ENCODE data around the gene UBASH3B.

UBASH3B gene

DNA sequence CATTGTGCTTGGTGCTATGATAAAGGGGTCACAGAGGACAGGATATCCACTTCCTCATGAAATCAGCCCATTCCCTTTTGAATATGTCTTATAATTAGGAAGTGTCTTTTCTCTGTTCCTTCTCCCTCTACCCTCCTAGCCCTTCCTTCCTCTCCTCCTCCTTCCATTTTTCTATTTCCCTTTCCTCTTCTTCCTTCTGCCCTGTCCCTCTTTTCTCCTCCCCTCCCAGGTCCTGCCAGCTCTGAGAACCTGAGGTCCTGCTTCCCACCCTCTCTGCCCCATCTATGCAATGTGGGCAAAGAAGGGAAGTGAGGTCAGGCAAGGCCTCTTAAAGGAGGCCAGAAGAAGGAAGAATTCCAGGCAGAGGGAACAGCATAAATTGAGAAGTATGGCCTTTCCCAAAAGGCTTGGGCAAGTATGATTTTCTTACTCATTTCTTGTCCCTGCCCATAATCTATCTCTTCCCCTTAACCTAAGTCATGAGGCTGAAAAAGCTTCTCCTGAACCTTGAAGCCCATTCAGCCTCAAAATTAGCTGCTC is 7.7 kb upstream of the UBASH3B start:
- no peak for DNase-seq

DNA sequence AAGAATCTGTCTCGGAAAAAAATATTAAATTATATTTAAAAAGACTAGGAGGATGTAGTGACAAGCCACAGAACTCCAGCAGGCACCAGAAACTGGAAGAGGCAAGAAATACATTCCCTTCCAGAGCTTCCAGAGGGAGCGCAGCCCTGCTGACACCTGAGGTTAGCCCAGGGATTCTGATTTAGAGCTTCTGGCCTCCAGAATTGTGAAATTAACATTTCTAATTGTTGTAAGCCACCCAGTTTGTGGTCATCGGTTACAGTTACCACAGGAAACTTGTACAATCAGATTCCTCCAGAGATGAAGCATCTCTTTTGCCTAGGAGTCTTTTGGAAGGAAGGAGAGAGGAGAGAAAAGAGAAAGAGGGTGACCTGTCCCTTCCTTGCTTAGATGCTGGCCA is 6.4 kb upstream of the UBASH3B start:
- no peak for DNase-seq

DNA sequence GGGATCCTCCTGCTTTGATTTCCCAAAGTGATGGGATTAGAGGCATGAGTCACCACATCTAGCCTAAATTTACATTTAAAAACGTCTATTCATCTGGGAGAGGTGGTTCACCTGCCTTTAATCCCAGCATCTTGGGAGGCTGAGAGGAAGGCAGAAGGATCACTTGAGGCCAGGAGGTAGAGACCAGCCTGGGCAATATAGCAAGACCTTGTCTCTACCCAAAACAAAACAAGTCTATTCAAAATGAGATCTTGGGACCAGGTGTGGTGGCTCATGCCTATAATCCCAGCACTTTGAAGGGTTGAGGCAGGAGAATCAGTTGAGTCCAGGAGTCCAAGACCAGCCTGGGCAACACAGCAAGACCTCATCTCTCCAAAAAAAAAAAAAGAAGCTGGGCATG is 4.9 kb upstream of the UBASH3B start:
- no peak for DNase-seq

DNA sequence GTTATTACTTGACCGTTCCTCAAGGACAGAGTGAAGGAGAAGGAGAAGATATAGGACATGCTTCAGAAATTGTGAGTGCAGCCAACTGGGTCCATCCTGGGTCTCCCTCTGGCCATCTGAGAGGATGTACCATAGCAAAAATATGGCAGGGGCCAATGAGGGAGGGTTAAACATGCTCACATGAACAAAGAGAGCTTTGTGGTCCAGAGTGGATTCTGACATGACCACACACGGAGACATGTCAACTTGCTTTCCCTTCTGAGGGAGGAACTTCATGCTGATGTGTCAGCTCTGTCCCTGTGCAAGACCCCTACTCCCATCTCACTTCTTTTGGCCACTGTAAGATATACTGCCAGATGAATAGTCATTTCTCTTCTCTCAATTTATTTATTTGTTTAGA is 3.0 kb upstream of the UBASH3B start:
- DNase-seq = no peak

DNA sequence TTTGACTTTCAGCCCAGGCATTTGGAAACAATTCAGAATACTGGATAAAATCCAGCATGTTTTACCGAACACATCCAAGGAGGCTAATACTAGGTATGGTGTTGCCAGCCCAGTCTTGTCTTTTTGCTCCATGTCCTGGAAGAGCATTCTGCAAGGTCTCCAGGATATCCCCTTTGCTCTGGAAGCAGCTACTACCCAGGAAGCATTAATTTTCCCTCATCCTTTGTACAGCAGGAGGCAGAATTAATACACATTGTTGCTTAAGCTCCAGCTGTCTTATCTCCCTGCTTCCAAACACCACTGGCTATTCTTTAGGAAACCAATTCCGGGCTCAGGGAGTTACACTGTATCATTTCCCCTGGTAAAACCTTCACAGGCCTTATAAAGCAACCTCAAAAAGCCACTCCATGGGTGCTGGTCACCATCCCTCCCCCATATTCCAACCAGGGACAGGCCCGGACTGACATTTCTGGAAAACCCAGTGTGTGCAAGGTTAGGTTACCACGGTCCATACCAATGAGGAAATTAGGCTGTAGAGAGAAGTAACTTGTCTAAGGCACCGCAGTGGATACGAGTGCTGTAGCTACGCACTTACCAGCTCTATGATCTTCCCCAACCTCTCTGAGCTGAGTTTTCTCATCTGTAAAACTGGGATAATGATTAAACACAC is 1.5 kb upstream of the UBASH3B start:
- DNase-seq = no peak

DNA sequence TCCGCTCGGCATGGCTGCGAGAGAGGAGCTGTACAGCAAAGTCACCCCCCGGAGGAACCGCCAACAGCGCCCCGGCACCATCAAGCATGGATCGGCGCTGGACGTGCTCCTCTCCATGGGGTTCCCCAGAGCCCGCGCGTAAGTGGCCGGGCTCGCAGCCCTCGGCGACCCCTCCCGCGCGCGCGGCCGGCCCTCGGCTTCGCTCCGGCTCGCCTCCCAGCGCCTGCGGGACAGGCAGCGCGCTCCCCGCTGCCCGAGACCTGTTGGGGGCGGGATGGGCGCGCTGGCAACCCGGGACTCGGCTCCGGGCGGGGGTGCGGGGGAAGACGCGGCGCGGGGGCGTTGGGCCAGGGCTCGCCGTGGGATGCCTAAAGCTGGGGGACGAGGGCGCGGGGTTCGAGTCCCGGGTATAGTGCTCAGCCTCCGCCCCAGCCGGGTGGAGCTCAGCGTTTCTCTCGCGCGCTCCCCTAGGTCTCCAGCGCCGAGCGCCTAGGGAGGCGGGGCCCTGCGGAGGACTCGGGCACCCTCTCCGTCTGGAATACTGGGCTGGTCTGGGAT is 630 bp downstream of the UBASH3B start:
- DNase-seq = peak; percentile 81

DNA sequence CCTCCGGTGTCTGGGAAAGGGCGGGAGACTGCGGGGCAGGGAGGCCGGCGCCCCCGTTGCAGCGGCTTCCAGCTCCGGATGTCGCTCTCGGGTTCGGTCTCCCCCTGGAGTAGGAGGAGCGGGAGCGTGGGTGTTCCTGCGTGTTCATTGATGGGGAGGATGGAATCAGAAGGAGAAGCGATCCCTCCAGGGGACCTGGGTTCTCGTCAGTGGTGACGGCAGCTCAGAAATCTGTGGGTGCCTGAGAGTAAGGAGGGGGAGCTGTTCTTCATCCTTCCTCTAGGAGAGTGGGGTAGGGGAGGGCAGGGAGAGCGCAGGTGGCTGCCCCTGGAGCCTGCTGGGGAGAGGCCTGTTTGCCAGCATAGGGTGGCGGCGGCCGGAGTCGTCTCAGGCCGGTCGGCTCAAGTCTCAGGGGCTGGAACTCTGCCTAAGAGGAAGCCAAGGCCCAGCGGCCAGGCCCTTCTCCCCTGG is 1.1 kb downstream of the UBASH3B start:
- DNase-seq = peak; percentile 81

DNA sequence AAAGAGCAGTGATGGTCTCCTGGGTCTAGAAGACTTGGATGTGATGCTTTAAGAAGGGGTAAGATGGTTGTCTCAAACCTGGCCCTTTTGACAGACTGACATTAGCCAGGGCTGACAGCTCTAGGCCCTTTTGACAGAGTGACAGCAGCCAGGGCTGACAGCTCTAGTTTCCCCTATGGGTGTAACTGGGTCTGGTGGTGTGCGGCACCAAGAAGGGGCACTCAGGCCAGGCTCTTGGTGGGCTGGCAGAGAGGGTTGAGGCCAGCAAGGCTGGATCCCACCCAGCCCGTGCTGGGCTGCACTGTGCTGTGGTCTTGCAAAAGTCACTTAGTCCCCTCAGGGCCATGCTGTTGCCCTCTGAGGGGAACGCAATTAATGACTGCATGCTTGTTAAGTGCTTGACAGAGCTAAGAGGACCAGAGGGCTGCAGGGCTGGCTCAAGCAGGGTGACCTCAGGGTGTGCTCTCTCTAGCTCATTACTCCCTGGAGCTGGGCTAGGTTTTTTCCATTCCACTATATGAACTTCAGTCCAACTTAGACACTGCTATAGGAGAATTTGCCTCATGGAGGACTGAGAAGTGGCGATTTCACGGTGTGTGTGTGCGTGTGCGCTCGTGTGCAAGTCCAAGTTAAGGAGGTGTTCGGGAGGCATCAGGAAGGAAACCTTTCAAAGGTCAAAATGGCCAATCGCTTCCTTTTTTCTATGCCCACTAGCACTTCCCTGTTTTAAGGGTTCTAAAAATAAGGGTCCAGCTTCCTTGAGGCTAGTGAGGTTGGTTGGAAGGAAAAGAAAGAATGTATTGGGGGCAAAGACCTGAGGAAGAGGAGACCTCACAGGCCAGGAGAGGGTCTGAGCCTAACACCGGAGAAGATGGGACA is 4.4 kb downstream of the UBASH3B start:
- no peak for DNase-seq

DNA sequence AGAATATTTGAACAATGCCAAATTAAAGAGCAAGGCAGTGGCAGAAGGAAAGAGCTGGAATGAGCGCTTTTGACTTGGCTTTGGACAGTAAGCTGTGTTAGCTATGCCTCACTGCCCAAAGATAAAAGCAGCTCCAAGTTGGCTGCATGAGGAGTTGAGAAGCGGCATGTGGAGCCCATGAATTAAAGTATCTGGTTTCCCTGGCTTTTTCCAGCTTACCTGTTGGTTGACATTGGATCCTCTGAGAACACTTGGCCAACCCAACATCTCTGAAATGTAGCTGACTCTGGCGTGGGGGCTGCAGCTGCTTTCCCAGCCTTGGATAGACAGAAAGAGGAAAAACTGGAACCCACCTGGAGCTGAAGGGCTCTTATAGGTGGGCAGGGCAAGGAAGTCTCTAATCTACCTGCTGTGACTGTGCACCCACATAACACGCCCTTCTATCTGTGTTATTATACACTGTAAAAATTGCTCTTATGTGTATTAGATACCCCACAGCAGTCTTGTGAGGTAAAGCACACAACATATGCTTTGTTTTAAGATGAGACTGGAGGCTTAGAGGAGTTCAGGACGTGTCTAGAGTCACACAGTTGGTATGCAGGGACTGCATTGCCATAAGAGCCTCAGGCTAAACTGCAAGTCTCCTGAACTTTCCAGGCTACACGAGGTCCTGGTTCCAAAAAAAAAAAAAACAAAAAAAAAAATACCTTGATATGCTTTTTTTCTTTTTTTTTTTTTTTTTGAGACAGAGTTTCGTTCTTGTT is 5.8 kb downstream of the UBASH3B start:
- DNase-seq = no peak

DNA sequence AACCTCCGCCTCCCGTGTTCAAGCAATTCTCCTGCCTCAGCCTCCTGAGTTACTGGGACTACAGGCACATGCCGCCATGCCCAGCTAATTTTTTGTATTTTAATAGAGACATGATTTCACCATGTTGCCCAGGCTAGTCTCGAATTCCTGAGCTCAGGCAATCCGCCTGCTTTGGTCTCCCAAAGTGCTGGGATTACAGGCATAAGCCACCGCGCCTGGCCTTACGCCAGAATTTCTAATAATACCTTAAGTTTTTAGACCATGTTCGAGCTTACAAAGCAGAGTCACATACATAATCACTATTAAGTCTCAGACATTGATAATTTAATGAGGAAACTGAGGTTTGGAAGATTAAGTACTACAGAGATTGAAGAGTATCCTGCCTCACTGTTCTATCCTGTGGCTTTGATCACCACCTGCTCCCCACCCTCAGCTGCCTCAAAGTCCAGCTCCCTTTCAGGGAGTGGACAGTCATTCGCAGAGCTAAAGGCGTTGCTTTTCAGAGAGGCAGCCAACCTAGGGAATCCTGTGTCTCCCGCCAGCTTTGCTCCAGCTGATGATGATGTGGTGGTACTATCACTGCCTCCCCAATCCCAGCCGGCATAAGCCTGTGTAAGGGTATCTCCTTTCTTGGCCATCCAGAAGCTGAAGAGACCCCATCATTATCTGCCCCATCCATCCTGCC is 7.7 kb downstream of the UBASH3B start:
- DNase-seq = no peak

DNA sequence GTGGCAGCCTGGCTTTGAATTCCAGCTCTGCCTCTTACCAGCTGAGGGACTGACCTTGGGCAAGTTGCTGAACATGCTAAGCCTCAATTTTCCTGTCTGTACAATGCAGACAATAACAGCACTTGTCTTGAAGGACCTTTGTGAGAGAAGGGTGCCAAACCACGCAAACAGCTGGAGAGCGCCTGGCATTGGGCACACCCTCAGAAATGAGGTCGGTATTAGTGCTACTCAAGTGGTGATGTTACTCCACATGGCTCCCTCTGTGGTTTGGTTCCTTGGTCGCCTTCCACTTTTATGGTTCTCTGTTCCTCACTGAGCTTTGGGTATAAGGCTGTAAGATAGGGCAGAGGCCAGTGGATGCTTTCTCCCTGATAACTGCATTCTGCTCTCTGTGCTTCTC is 8.2 kb downstream of the UBASH3B start:
- DNase-seq = no peak

DNA sequence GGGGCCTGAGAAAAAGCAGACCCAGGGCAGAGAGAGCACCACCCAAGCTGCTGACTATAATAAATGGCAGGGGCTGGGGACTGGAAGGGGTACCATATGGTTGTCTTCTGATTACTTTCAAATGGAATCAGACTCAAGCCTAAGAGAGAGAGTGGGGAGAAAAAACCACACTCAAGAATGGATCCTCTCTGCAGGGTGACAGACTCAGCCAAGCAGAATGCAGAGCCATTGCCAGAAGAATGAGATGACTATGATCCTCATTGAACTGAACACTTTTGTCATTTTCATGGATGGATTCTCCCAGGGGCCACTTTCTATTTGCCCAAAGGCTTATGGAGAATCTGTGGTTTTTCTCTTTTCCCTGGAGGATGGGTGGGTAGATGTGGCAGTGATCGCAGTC is 8.7 kb downstream of the UBASH3B start:
- DNase-seq = no peak

DNA sequence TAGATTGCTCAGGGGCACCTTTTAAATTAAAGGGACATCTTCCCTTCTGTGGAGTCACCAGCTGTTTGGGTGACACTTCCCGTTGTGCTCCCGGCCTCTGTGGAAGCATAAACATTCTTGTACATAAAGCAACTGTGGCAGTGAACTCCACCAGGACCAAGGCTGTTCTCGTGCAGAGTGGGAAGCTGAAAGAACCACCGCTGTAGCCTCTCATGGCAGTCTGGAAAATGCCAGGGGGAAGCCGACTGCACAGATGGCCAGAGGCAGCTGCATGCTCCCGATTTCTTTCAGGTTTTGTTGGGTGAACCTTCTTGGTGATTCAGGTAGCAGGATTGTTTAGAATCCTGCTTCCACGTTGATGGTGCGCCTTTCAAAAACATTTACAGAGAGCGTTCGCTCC is 10.3 kb downstream of the UBASH3B start:
- no peak for DNase-seq

DNA sequence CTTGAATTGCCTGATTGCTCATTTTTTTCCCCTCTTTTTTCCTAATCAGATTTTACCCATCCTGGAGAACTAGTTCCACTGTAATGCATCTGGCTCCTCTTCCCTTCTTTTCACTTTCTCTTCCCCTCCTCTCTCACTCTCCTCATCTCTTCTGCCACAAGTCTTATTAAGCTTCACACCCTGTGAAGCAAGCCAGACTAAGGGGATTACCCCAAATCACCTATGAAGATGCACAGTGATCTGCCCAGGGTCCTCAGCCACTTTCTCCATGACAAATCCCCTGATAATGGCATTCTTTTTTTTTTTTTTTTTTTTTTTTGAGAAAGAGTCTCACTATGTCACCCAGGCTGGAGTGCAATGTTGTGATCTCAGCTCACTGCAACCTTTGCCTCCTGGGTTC is 11.2 kb downstream of the UBASH3B start:
- DNase-seq = no peak

DNA sequence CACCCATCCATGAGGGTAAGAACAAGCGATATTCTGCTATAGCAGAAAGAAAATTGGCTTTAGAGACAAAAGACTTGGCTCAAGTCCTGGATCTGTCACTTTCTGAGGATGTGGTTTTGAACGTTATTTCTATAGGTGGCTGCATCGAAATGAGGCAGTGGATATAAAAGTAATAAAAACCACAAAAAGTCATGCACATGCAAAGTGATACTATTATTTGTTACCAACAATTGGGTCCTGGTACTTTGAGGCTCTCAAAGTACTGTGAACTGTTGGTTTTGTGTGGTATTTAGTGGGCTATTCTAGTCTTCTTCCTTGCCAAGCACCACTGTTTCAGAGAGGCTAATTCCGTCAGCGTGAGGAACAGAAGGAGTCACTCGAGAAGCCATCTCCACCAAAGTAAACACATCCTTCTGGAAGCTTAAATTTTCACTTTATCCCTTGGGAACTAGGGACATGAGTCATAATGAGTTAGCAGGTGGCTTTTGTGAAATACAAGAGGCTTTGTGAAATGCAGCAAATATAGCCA is 13.1 kb downstream of the UBASH3B start:
- no peak for DNase-seq

DNA sequence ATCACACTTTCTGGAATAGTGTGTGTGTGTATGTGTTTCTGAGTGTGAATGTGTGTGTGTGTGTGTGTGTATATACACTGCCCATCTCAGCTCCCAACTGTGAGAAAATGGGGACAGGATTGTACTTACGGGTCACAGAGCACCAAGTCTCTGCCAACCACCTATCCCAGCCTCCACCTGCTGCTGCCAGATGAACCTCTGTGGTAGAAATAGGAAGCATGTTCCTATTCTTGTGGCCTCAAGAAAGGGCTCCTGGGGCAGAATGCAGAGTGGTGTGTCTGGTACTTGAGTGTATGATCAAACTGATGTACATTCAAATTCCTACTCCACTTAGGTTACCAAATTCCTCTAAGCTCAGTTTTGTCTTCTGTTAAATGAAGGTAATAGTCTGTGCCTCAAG is 14.6 kb downstream of the UBASH3B start:
- no peak for DNase-seq

DNA sequence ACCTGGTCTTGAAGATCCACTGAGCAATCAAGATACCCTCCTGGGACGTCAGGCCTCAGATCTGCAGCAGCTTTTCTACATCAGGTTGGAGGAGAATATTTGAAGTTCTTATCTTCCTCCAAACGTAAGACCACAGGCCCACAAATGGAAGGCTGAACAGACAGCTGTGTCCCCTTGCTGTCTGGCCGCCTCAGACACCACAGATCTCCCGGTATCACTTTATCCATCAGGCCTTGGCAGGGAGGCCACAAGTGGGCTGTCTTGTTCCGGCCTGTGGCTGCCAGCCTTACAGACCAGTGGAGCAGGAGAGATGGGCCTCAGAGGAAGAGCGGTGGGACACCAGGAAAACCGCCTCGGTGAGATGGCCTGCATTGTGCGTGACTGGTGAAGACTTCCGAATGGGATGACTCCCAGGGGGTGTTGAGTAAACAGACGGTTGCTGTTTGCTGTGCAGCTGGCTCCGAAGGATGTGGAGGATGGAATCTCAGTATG is 15.9 kb downstream of the UBASH3B start:
- no peak for DNase-seq

DNA sequence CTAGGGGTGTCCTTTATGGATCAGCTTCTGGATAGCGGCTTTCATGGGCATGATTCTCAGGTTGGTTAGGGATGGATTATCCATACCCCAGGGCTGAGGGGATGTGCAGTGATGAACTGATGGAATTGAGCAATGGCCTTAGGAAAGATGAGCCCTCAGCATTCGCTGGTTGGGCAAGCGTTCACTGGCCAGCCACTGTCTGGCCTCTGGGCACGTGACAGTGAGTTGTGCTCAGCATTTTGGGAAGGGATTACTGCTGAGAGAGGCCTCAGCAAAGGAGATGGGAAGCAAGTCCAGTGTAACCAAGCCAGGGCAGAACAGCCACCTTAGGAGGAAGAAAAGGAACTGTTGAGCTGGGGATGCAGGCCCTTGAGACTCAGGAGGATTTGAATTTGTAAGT is 17.4 kb downstream of the UBASH3B start:
- no peak for DNase-seq

DNA sequence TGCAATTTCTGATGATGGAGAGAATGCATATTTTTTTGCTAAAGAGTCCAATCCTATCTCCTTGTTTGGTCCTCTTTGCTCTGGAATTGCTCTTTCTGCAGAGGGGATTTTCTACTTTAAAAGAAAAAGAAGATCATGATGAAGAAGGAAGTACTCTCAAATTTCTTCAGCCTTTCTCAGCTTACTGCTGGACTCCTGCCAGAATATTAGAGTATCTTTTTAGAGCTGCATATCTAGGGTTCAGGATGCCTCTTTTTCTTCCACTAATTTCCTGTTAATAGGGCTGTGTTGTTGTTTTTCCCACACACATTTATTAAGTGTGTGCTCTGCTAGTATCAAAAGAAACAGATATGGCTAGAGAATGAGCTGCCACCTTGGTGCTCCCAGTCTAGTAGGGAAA is 18.2 kb downstream of the UBASH3B start:
- DNase-seq = no peak

DNA sequence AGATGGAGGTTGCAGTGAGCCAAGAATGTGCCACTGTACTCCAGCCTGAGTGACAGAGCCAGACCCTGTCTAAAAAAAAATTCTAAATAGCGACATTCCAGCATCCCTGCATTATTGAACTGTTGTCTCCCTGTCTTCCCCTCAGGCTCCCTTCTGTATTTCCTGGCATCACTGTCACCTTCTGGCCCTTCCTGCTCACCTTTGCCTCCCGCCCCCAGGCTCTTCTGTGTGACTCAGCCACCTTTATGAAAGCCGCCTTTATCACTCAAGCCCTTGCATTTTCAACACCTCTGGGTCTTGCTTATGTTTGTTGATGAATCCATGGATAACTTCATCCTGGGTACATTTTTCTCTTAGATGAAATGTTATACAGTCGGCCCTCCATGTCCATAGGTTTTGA is 21.1 kb downstream of the UBASH3B start:
- no peak for DNase-seq

DNA sequence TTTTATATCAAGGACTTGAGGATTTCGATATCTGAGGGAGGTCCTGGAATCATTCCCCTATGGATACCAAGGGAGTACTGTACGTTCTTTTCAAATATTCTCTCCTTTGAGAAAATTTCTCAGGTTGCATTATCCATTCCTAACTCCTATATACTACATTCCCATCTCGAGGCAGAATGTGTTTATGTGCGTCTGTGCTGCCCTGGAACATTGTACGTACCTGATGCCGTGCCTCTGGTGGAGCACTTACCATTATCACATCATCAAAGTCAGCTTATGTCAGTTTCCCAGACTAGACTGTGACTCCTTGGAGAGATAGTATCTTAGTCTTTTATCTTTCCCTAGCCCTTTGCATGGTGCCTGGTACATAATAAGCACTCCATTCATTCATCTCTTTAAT is 21.7 kb downstream of the UBASH3B start:
- DNase-seq = no peak

DNA sequence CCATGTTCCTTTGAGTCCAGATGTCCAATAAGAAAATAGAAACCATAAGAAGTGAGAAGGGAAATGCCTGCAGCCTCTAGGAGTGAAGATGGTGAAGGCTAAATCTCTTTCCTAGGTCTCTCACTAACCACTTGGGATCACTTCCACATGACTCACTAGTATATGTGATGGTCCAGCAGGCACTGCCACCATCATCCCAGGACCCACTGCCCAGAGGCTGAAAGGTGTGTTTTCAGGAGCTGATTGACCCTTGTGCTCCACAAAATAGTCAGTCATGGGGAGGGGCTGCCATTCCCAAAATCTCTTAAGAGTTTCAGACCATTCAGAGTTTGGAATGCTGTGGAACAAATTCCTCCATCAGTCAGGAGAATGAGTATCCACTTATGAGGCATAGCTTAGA is 22.9 kb downstream of the UBASH3B start:
- no peak for DNase-seq
